RWPE1 (cell line): Measurements from ENCODE around the gene PORCN.

Experiments
- CTCF ChIA-PET: fragments of 350-600 bp; sonication (Branson Sonifier 250); formaldehyde crosslinking; extraction: SDS; loops from one replicate; lab custom pipeline; 2021; lab: Yijun Ruan, JAX
- POLR2A ChIA-PET: fragments of 400-600 bp; formaldehyde crosslinking; extraction: SDS; loops from one replicate; lab custom pipeline; 2020; ENCODE audit warnings: antibody characterized with exemption; ENCODE audit not compliant: low non-redundant PET; lab: Yijun Ruan, JAX
- DNase-seq: peaks from one replicate; pipeline ENCODE4 v3.0.0; 2012; ENCODE audit warnings: low spot score
- H3K27ac ChIP-seq: fragments of 450-650 bp; 2 replicates; pipeline ENCODE4 v1.5.1; 2017
- TF ChIP-seq, protein P1 (sequence below): fragments of 450-650 bp; conservative IDR thresholded peaks from 2 replicates; pipeline ENCODE4 v1.5.1; 2017; ENCODE audit warnings: low read depth, mild to moderate bottlenecking

PORCN gene

DNA sequence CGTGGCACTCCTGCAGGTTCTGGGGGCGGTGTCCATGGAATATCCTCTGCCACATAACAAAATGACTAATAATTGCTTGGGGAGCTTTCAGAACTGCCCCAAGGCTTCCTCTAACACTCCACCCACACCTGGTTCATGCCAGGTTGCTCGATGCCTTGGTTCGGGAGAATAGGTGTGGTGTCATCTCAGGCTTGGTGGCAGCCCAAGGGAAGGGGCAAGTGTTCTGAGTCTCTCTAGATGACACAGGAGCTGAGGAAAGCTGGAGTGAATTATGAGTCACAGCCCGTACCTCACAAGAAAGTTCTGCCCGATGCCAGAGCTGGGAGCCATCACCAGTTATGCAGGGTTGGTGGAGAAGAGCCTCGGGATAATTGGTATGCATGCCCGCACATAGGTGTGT lies 18.1 kb upstream of the PORCN start:
- DNase-seq, result peak; percentile 28
- peak overlapping the region; percentile 94 for H3K27ac ChIP-seq
- CTCF ChIA-PET, result no interaction called here
- POLR2A ChIA-PET, result no interaction called here
- TF ChIP-seq, protein P1, sequence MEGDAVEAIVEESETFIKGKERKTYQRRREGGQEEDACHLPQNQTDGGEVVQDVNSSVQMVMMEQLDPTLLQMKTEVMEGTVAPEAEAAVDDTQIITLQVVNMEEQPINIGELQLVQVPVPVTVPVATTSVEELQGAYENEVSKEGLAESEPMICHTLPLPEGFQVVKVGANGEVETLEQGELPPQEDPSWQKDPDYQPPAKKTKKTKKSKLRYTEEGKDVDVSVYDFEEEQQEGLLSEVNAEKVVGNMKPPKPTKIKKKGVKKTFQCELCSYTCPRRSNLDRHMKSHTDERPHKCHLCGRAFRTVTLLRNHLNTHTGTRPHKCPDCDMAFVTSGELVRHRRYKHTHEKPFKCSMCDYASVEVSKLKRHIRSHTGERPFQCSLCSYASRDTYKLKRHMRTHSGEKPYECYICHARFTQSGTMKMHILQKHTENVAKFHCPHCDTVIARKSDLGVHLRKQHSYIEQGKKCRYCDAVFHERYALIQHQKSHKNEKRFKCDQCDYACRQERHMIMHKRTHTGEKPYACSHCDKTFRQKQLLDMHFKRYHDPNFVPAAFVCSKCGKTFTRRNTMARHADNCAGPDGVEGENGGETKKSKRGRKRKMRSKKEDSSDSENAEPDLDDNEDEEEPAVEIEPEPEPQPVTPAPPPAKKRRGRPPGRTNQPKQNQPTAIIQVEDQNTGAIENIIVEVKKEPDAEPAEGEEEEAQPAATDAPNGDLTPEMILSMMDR, result no peak

DNA sequence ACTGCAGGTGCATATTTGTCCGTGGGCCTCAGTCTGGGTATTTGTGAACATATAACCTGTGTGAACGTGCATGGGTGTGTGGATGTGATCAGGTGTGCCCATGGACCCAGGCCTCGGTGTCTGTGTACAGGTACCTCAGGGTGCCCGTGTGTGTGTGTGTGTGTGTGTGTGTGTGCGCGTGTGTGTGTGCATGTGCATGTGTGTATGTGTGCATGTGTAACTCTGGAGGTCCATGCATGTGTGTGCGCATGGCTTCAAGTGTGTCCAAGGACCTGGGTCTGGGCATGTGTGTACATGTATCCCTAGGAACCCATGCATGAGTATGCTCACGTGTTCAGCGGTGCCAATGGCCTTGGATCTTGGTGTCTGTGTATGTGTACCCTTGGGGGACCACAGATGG lies 17.0 kb upstream of the PORCN start:
- CTCF ChIA-PET, result no interaction called here
- TF ChIP-seq, protein P1, result no peak
- H3K27ac ChIP-seq, result peak overlapping the region; percentile 94
- POLR2A ChIA-PET, result no interaction called here
- DNase-seq, result no peak

DNA sequence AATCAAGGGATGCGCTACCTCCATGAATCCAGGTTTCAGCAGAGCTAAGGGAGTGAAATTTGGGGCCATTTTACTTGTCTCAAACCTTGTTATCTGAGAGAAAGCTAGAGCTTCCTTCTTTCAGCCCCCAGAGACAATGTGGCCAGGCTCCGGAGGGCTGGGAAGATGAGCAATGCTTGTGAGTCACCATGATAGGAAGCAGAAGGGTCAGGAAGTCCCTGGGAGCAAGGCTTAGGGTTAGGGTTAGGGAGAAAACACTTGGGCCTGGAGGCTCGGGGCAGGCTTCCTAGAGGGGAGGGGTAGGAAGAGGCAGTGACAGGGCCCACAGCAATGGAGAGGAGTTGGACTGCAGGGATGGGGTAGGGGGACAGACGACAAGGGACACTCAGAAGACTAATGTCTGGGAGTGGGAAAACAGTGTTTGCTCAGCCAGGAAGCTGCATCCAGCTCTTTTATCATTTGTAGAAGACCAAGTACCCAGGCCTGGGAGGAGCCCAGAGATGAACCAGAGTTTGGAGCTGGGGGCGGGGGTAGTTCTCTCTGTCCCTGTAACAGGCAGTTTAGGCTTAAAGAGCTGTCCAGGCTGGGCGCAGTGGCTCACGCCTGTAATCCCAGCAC lies 16.4 kb upstream of the PORCN start:
- CTCF ChIA-PET, result no interaction called here
- TF ChIP-seq, protein P1, result no peak
- POLR2A ChIA-PET, result no interaction called here
- H3K27ac ChIP-seq, result peak overlapping the region; percentile 94
- DNase-seq, result no peak

DNA sequence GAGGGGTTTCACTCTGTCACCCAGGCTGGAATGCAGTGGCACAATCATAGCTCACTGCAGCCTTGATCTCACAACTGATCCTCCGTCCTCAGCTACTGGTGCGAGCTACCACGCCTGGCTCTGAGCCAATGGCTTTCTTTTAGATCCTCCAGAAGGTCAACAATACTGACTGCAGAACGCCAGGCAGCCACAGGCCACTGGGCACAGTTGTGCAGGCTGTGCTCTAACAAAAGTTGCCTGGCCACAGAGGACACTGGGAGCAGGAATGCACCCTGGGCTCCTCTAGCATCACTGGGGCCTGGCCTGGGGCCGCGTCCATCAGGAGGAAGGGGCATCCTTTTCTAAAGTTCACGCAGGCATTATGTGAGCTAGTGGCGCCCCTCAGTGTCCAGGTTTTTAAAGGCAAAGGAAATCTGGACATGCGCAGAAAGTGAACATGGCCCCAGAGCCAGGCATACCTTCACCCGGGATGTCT lies 14.9 kb upstream of the PORCN start:
- TF ChIP-seq, protein P1, result no peak
- ChIA-PET CTCF (interaction anchor here (0.6 kb wide), 1 partner anchor 13 kb away, joined by 4 read pairs; no protein-coding TSS in a partner anchor), POLR2A (no interaction called here)
- H3K27ac ChIP-seq, result peak overlapping the region; percentile 94; the same call in 1 of the 2 replicates
- no peak for DNase-seq

DNA sequence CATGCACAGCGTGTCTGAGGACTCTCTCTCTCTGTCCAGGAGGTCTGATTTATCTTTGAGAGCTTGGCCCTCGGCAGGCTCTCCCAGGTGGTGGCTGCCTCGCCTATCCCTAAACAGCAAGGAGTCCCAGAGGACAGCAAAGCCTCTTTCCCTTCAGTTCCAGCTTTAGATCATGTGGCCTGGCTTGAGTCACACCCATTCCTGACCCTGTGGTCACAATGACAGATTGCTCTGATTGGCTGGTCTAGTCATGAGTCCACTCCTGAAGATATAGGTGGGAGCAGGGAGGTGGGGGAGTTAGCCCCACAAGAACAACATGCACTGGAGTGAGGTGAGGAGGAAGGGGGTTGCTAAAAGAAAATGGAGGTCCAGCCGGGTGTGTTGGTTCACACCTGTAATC lies 12.1 kb upstream of the PORCN start:
- ChIA-PET CTCF (no interaction called here), POLR2A (no interaction called here)
- no peak for DNase-seq
- TF ChIP-seq, protein P1, result no peak
- no peak overlapping the region for H3K27ac ChIP-seq

DNA sequence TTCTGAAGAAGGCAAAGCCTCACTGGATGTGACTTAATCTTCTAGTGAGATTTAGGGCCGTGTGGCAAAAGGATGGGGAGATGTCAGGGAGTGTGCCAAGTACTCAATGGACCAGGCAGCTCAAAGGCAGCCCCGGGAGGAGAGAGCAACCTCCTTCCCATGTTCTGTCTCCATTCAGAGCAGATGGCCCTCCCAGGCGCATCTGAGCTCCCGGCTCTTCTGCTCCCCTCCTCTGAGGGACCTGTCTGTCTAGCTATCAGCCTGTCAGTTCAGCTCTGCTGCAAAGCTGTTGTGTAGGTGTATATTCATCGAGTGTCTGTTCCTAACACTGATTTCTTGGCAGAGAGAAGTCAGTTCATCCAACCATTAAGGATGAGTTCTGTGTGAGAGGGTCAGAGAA lies 10.9 kb upstream of the PORCN start:
- TF ChIP-seq, protein P1, result no peak
- DNase-seq, result no peak
- ChIA-PET CTCF (no interaction called here), POLR2A (no interaction called here)
- H3K27ac ChIP-seq, result peak overlapping the region; percentile 66
